H9 (cell line): ENCODE data around the gene BRSK2. TPM values are rescaled to one million over a fixed set of nuclear protein-coding genes. Genes with fewer than 3 reads are reported as not detected.

Experiments
- DNase-seq: peaks from one replicate; pipeline ENCODE4 v3.0.0-alpha.2; 2017
- H2AFZ ChIP-seq: one replicate; pipeline ENCODE4 v1.6.1; 2013; ENCODE audit warnings: mild to moderate bottlenecking, low read length, control low read depth, moderate library complexity
- H2AK5ac ChIP-seq: 2 replicates; pipeline ENCODE4 v1.6.1; 2013; ENCODE audit warnings: low read length, control low read depth, mixed read lengths; ENCODE audit not compliant: insufficient read length
- H2BK120ac ChIP-seq: one replicate; pipeline ENCODE4 v1.6.1; 2013; ENCODE audit warnings: low read depth, mild to moderate bottlenecking, low read length, control low read depth, inconsistent platforms; ENCODE audit not compliant: poor library complexity, severe bottlenecking
- H2BK12ac ChIP-seq: 2 replicates; pipeline ENCODE4 v1.6.1; 2013; ENCODE audit warnings: low read length, control low read depth, mixed read lengths, low read depth; ENCODE audit not compliant: insufficient read length
- H2BK15ac ChIP-seq: 2 replicates; pipeline ENCODE4 v1.6.1; 2013; ENCODE audit warnings: low read depth, low read length, control low read depth
- H2BK20ac ChIP-seq: one replicate; pipeline ENCODE4 v1.6.1; 2013; ENCODE audit warnings: low read depth, mild to moderate bottlenecking, low read length, control low read depth, inconsistent platforms; ENCODE audit not compliant: poor library complexity, severe bottlenecking
- H2BK5ac ChIP-seq: 2 replicates; pipeline ENCODE4 v1.6.1; 2013; ENCODE audit warnings: low read length, control low read depth, mixed read lengths; ENCODE audit not compliant: insufficient read length
- H3K14ac ChIP-seq: 2 replicates; pipeline ENCODE4 v1.6.1; 2013; ENCODE audit warnings: low read length, control low read depth; ENCODE audit not compliant: insufficient read depth
- H3K18ac ChIP-seq: 2 replicates; pipeline ENCODE4 v1.6.1; 2013; ENCODE audit warnings: low read depth, mild to moderate bottlenecking, mixed read lengths, low read length, control low read depth; ENCODE audit not compliant: insufficient read length
- H3K23ac ChIP-seq: 2 replicates; pipeline ENCODE4 v1.6.1; 2013; ENCODE audit warnings: low read length, control low read depth, mixed read lengths, low read depth; ENCODE audit not compliant: insufficient read length
- H3K23me2 ChIP-seq: 2 replicates; pipeline ENCODE4 v1.6.1; 2013; ENCODE audit warnings: low read depth, mild to moderate bottlenecking, mixed read lengths, low read length, control low read depth; ENCODE audit not compliant: insufficient read length, poor library complexity, severe bottlenecking
- H3K27ac ChIP-seq: 2 replicates; pipeline ENCODE4 v1.5.1; 2013; ENCODE audit warnings: low read length, control low read depth, mixed read lengths, low read depth; ENCODE audit not compliant: insufficient read length
- H3K27me3 ChIP-seq: 2 replicates; pipeline ENCODE4 v1.6.1; 2013; ENCODE audit warnings: low read length, control low read depth, inconsistent platforms; ENCODE audit not compliant: insufficient read depth
- H3K4ac ChIP-seq: 2 replicates; pipeline ENCODE4 v1.6.1; 2013; ENCODE audit warnings: low read depth, mild to moderate bottlenecking, control low read depth, inconsistent platforms, low read length, moderate library complexity
- H3K4me1 ChIP-seq: 2 replicates; pipeline ENCODE4 v1.6.1; 2013; ENCODE audit warnings: low read length, control low read depth, inconsistent platforms; ENCODE audit not compliant: insufficient read depth
- H3K4me2 ChIP-seq: 2 replicates; pipeline ENCODE4 v1.6.1; 2013; ENCODE audit warnings: low read length, control low read depth, mixed read lengths; ENCODE audit not compliant: insufficient read length, insufficient read depth
- H3K56ac ChIP-seq: 2 replicates; pipeline ENCODE4 v1.6.1; 2013; ENCODE audit warnings: low read depth, mild to moderate bottlenecking, mixed read lengths, low read length, control low read depth; ENCODE audit not compliant: insufficient read length
- H3K79me1 ChIP-seq: 2 replicates; pipeline ENCODE4 v1.6.1; 2013; ENCODE audit warnings: low read depth, mild to moderate bottlenecking, moderate library complexity, low read length, control low read depth, inconsistent platforms; ENCODE audit not compliant: insufficient read depth, poor library complexity, severe bottlenecking
- H3K79me2 ChIP-seq: 2 replicates; pipeline ENCODE4 v1.6.1; 2013; ENCODE audit warnings: low read length, control low read depth, inconsistent platforms; ENCODE audit not compliant: insufficient read depth
- H3K9ac ChIP-seq: 2 replicates; pipeline ENCODE4 v1.6.1; 2013; ENCODE audit warnings: low read length, control low read depth, mixed read lengths; ENCODE audit not compliant: insufficient read length; ENCODE audit errors: extremely low read depth
- H3K9me3 ChIP-seq: one replicate; pipeline ENCODE4 v1.6.1; 2013; ENCODE audit warnings: low read depth, low read length, inconsistent platforms; ENCODE audit not compliant: control insufficient read depth
- H3T11ph ChIP-seq: one replicate; pipeline ENCODE4 v1.6.1; 2013; ENCODE audit warnings: mild to moderate bottlenecking, low read length, control low read depth, inconsistent platforms
- H4K20me1 ChIP-seq: one replicate; pipeline ENCODE4 v1.6.1; 2013; ENCODE audit not compliant: control insufficient read depth, insufficient read length, insufficient read depth
- H4K5ac ChIP-seq: 2 replicates; pipeline ENCODE4 v1.6.1; 2013; ENCODE audit warnings: low read depth, mild to moderate bottlenecking, mixed read lengths, low read length, control low read depth; ENCODE audit not compliant: insufficient read length
- H4K8ac ChIP-seq: replicated peaks from 2 replicates; pipeline ENCODE4 v1.6.1; 2013; ENCODE audit warnings: low read length, control low read depth, mixed read lengths, low read depth; ENCODE audit not compliant: insufficient read length
- H4K91ac ChIP-seq: 2 replicates; pipeline ENCODE4 v1.6.1; 2013; ENCODE audit warnings: low read depth, mild to moderate bottlenecking, moderate library complexity, mixed read lengths, low read length, control low read depth; ENCODE audit not compliant: insufficient read length
- H3K27ac Mint-ChIP-seq, 3 experiments: 2 replicates in 2 of 3; 3 replicates in 1 of 3; pipeline ENCODE4 v1.8.0; 2020 to 2021; ENCODE audit warnings: mixed read lengths in 3 of 3, mild to moderate bottlenecking in 1 of 3, moderate library complexity in 1 of 3
- H3K27me3 Mint-ChIP-seq: 2 replicates; pipeline ENCODE4 v1.8.0; 2021; ENCODE audit warnings: low read depth, mild to moderate bottlenecking, moderate library complexity, mixed read lengths
- H3K36me3 Mint-ChIP-seq, 3 experiments: 2 replicates in 2 of 3; 3 replicates in 1 of 3; pipeline ENCODE4 v1.8.0; 2020 to 2021; ENCODE audit warnings: low read depth in 3 of 3, mixed read lengths in 3 of 3; ENCODE audit not compliant: insufficient read depth in 1 of 3
- H3K4me1 Mint-ChIP-seq, 2 experiments: 2 replicates each; pipeline ENCODE4 v1.8.0; 2020; ENCODE audit warnings: mixed read lengths in 2 of 2
- H3K4me3 Mint-ChIP-seq, 2 experiments: 2 replicates in 1 of 2; 3 replicates in 1 of 2; pipeline ENCODE4 v1.8.0; 2020 to 2021; ENCODE audit warnings: mild to moderate bottlenecking in 2 of 2, mixed read lengths in 2 of 2, moderate library complexity in 1 of 2
- H3K9me3 Mint-ChIP-seq, 2 experiments: 2 replicates in 1 of 2; 3 replicates in 1 of 2; pipeline ENCODE4 v1.8.0; 2020; ENCODE audit warnings: mild to moderate bottlenecking in 2 of 2, mixed read lengths in 2 of 2, moderate library complexity in 1 of 2
- CTCF ChIP-seq: fragments of 200-600 bp; sonication (generic); conservative IDR thresholded peaks from 3 replicates; pipeline ENCODE4 v1.8.0; 2021; ENCODE audit warnings: antibody characterized with exemption, mild to moderate bottlenecking
- WGBS: extraction: QIAGEN DNeasy Blood & Tissue Kit; methylation state at CpG from one replicate; pipeline ENCODE4 v1.1.7; 2013; ENCODE audit warnings: missing lambda C conversion rate, low lambda C conversion rate, mixed read lengths; ENCODE audit not compliant: insufficient read length; ENCODE audit errors: extremely low coverage; 5-methylcytosine and 5-hydroxymethylcytosine counted together
- total RNA-seq: library from RNA; stranded (reverse); gene quantifications from 2 replicates; pipeline ENCODE4 v1.2.1, GENCODE V29; 2021

BRSK2 gene
- total RNA-seq, 1 experiment from 2014 or later, result 28.4 TPM

GRCh38 chr11:1508491-1508891, 118.8 kb downstream of the BRSK2 start:
- DNase-seq, result no peak
- Histone ChIP-seq H3K9me3 (no peaks in the 10 kb centered on the region), H4K20me1 (no peaks in the 10 kb centered on the region), H2BK20ac (no peak overlapping the region), H3K56ac (no peak overlapping the region), H3K27ac (no peak overlapping the region), H2AFZ (no peak overlapping the region), H3K27me3 (no peaks in the 10 kb centered on the region), H3K14ac (no peak overlapping the region; the same call in 1 of the 2 replicates), H3K23me2 (no peaks in the 10 kb centered on the region), H2BK5ac (no peak overlapping the region), H3K4me1 (peaks cover 5% of the 10 kb centered on the region; the same call in 1 of the 2 replicates), H2BK15ac (no peak overlapping the region), H4K5ac (no peak overlapping the region), H4K8ac (no peak overlapping the region), H3T11ph (no peak overlapping the region), H3K4me2 (no peak overlapping the region), H3K23ac (no peak overlapping the region), H3K79me1 (no peaks in the 10 kb centered on the region), H3K79me2 (no peaks in the 10 kb centered on the region; the same call in 1 of the 2 replicates), H3K18ac (no peak overlapping the region), H3K4ac (no peak overlapping the region), H3K9ac (no peak overlapping the region), H2AK5ac (no peak overlapping the region), H4K91ac (no peak overlapping the region), H2BK12ac (no peak overlapping the region), H2BK120ac (no peak overlapping the region)
- H3K27me3 Mint-ChIP-seq, result no peaks in the 10 kb centered on the region
- H3K36me3 Mint-ChIP-seq, result no peaks in the 10 kb centered on the region
- H3K4me3 Mint-ChIP-seq, result no peak overlapping the region
- WGBS, result no CpG with 5 or more reads among the region's 15 CpGs
- peaks cover 20 to 41% of the 10 kb centered on the region in 2 experiments for H3K4me1 Mint-ChIP-seq
- no peak for TF ChIP-seq CTCF
- no peaks in the 10 kb centered on the region for H3K9me3 Mint-ChIP-seq
- peak overlapping the region in 2 of 3 experiments; percentile 23 to 47; a peak in 1 of 7 replicates for H3K27ac Mint-ChIP-seq
